NCI-H460 (cell line): ENCODE data around the gene SLC25A13. TPM values are rescaled to one million over a fixed set of nuclear protein-coding genes. Genes with fewer than 3 reads are reported as not detected.
A peak's percentile ranks its signal among the peaks of the same experiment; 100 is the strongest.
"Not testable (repeated sequence)": the region's sequence is repeated elsewhere in the genome, so short reads cannot be mapped to it uniquely, and the experiment has no call there.

Source experiments
- DNase-seq: peaks from one replicate; pipeline ENCODE4 v3.0.0-alpha.2; 2016; ENCODE audit warnings: low read depth; ENCODE audit errors: extremely low read depth
- polyA plus RNA-seq: library from polyadenylated mRNA; depleted of rRNA; stranded (reverse); fragments of >200 nt; gene quantifications from 2 replicates; pipeline ENCODE4 v1.2.3, GENCODE V29; 2014; cell fraction: nucleus; rRNA removed
- total RNA-seq: library from RNA; depleted of rRNA; stranded (reverse); fragments of >200 nt; shearing (Covaris generic); gene quantifications from 2 replicates; pipeline ENCODE4 v1.2.3, GENCODE V29; 2014; rRNA removed

The SLC25A13 gene
- total RNA-seq: 38.5 and 39.2 TPM in 2 replicates
- 33.9 and 45.5 TPM in 2 replicates for polyA plus RNA-seq

- DNase-seq: peak; percentile 87
Observed at GRCh38 chr7:96321658-96322372, at the start of gene SLC25A13. TSS of gene SLC25A13 (minus strand) at chr7:96322098. CDS start at chr7:96321956, 142 bp downstream.

- not testable (repeated sequence) for DNase-seq
Observed at GRCh38 chr7:96365916-96366315, 44.0 kb upstream of the SLC25A13 start.

DNA sequence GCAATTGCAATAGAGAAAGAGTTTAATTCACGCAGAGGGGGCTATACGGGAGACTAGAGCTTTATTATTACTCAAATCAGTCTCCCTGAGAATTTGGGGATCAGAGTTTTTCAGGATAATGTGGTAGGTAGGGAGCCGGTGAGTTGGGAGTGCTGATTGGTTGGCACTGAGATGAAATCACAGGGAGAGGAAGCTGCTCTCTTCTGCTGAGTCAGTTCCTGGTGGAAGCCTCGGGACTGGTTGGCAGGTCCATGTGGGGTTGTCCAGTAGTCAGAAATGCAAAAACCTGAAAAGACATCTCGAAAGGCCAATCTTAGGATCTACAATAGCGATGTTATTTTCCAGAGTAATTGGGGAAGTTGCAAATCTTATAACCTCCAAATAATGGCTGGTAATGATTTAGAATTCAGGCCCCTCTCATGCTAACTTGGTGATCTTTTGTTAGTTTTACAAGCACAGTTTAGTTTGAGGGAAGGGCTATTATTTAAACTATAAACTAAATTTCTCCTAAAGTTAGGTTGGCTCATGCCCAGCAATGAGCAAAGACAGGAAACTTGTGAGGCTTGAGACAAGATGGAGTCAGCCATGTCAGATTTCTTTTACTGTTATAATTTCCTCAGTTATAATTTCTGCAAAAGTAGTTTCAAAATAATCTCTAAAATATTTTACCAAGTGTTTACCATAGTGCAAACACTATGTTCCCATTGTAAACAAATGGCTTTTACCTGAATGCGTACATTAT, 39.4 kb upstream of the SLC25A13 start:
- no peak for DNase-seq

DNA sequence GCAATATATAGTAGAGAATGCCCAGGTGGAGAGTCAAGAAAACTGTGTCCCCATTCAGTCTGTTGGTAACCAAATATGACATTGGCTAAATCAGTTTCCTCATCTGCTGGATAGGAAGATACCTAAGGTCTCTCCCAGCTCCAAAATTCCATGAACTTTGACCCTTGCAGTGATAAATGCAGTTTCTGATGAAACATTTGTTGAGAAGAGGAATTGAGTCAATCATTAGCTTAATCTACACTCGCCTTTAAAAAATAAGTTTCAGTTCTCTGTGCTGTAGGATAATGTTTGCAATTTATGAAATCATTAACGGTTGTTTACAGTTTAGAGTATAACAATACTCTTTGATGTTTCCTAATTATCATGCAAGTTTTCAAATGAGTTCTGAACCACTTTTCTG, 38.0 kb upstream of the SLC25A13 start:
- no peak for DNase-seq

GRCh38 chr7:96358236-96358971, 36.5 kb upstream of the SLC25A13 start:
- DNase-seq: not testable (repeated sequence)

DNA sequence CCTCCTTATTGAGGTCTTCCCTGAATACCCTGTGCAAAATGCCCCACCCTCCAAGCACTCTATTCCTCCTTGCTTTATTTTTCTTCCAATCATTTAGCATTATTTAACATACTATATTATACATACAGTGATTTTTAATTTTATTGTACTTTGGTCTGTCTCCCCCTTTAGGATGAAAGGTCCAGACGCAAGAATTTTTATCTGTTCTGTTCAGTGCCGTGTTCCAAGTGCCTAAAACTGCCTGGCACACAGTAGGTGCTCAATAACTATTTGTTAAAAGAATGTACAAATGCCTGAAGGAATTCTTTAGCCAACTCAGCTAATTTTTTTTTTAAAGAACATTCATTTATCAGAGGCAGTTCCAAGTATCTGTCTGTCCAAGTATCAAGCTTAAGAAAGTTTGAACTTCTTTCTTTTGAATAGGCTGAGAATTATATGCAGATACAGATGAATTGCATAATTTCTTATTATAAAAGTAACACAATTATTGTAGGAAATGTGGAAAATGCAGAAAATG, 34.1 kb upstream of the SLC25A13 start:
- DNase-seq: no peak

DNA sequence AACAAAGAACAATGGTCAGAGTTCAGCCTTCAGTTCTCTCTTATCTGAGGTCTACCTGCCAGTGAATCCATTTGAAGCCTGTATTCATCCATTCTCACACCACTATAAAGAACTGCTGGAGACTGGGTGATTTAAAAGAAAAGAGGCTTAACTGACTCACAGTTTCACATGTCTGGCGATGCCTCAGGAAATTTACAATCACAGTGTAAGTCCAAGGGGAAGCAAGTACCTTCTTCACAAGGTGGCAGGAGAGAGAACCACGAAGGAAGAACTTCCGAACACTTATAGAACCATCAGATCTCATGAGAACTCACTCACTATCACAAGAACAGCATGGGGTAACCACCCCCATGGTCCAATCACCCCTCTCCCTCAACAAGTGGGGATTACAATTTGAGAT, 33.0 kb upstream of the SLC25A13 start:
- no peak for DNase-seq

DNA sequence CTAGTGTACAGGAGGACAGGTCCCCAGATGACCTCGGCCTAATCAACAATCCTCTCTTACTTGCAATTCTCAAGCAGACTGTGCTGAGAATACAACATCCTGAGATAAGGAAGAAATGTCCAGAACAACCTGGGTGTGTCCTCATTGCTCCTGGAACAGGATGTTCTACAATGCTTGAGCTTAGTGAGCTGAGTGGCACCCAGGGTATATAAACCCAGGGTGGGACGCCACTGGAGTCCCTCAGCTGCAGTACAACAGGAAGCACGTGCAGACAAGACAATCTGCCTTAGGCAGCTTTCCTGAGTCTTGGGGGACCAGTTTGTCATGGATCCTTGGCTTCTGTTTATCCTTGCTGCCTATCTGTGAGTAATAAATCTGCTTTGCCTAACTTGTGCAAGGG, 27.7 kb upstream of the SLC25A13 start:
- no peak for DNase-seq

GRCh38 chr7:96347471-96347870, 25.6 kb upstream of the SLC25A13 start:
- no peak for DNase-seq

DNA sequence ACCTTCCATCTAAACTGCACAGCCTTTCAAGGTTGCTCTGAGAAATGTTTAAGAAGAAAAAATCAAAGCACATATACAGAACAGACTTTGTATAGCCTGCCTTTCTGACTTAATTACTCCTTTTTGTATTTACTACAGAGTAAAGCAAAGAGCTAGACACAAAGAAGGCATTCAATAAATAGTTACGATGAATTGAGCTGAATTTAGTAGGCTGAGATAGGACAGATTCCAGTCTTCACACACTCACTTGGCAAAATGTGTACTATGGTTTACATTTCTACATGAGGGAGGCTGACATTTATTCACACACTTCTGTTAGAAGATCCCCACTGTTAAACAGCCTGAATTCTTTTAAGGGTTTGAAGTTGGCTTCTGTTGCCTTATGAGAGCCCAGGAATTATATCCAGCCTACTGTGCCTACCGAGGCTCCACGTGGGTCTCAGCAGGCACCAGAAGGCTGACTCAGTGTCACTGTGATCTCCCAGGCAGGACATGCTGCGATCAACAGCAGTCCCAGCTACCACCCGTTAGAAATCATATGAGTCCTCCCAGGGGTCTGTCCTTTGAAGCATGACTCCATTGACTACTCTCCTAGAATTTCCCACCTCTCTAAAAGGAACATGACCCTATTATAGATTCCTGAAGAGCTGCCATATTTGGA, 24.5 kb upstream of the SLC25A13 start:
- no peak for DNase-seq

- no peak for DNase-seq
Observed at GRCh38 chr7:96344236-96344635, 22.3 kb upstream of the SLC25A13 start.

DNA sequence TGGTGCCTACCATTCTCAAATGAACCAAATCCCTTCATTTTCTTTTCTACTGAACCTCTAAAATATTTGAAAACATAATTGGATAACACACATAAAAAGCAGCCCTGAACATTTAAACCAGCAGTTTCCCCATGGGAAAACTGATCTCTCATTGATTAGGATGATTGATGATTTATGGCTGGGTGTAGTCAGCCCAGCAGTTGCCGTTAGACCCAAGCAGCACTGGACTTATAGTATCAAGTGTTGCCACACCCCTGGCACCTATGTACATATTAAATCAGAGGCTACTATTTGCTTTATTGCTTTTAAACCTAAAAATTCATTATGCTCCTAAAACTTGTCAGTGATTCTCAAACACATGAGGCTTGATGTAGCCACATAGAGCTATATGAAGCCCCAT, 20.2 kb upstream of the SLC25A13 start:
- no peak for DNase-seq

GRCh38 chr7:96337519-96337918, 15.6 kb upstream of the SLC25A13 start:
- no peak for DNase-seq

GRCh38 chr7:96332325-96332724, 10.4 kb upstream of the SLC25A13 start:
- DNase-seq: no peak

DNA sequence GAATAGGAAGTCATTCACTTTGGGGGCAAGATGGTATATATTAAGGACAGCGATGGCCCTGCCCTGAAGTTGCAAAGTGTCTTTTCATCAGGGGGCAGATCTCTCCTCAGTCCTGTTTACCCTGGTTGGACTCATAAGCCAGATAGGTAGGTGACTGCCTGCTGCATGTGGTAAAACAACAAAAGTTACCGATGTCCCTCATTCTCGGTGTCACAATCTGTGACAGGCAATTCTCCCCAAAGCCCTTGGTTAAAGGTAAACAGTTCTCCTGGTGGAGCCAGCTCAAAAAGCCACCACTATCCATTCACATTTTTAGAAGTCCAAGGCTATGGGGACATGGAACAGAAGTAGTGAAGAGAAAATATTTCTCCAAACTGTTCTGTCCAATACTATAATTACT, 9.9 kb upstream of the SLC25A13 start:
- DNase-seq: no peak

DNA sequence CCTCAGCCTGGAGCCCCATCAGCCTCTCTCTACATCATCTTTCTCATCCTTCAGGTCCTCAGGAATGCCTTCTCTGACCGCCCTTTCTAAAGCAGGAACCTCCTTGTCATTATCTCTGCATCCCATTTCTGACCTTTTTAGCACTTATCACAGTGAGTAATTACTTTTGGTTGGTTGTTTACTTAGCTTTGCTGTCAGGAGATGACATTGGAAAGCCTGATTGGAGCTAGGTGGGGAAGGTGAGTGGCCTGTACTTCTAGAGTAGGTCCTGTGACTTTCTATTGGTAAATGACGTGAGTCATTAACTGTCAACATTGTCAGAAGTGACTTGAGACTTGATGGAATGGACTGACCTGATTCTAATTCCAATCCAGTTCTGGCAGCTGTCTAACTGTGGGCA, 9.3 kb upstream of the SLC25A13 start:
- no peak for DNase-seq

- no peak for DNase-seq
Observed at GRCh38 chr7:96330193-96330592, 8.3 kb upstream of the SLC25A13 start.

- no peak for DNase-seq
Observed at GRCh38 chr7:96329241-96329640, 7.3 kb upstream of the SLC25A13 start.

- DNase-seq: no peak
Observed at GRCh38 chr7:96328016-96328415, 6.1 kb upstream of the SLC25A13 start.

GRCh38 chr7:96327429-96327828, 5.5 kb upstream of the SLC25A13 start:
- no peak for DNase-seq

DNA sequence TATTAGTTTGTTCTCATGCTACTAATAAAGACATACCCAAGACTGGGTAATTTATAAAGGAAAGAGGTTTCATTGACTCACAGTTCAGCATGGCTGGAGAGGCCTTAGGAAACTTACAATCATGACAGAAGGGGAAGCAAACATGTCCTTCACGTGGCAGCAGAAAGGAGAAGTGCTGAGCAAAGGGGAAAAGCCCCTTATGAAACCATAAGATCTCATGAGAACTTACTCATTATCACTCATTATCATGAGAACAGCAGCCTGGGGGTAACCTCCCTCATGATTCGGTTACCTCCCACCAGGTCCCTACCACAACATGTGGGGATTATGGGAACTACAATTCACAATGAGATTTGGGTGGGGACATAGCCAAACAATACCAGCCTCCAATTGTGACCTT, 4.9 kb upstream of the SLC25A13 start:
- not testable (repeated sequence) for DNase-seq
